H9 (cell line): ENCODE data around the gene RGS6. TPM values are rescaled to one million over a fixed set of nuclear protein-coding genes. Genes with fewer than 3 reads are reported as not detected.

Experiments
- DNase-seq: peaks from one replicate; pipeline ENCODE4 v3.0.0-alpha.2; 2017
- H2AFZ ChIP-seq: one replicate; pipeline ENCODE4 v1.6.1; 2013; ENCODE audit warnings: mild to moderate bottlenecking, low read length, control low read depth, moderate library complexity
- H2AK5ac ChIP-seq: 2 replicates; pipeline ENCODE4 v1.6.1; 2013; ENCODE audit warnings: low read length, control low read depth, mixed read lengths; ENCODE audit not compliant: insufficient read length
- H2BK120ac ChIP-seq: one replicate; pipeline ENCODE4 v1.6.1; 2013; ENCODE audit warnings: low read depth, mild to moderate bottlenecking, low read length, control low read depth, inconsistent platforms; ENCODE audit not compliant: poor library complexity, severe bottlenecking
- H2BK12ac ChIP-seq: 2 replicates; pipeline ENCODE4 v1.6.1; 2013; ENCODE audit warnings: low read length, control low read depth, mixed read lengths, low read depth; ENCODE audit not compliant: insufficient read length
- H2BK15ac ChIP-seq: 2 replicates; pipeline ENCODE4 v1.6.1; 2013; ENCODE audit warnings: low read depth, low read length, control low read depth
- H2BK20ac ChIP-seq: one replicate; pipeline ENCODE4 v1.6.1; 2013; ENCODE audit warnings: low read depth, mild to moderate bottlenecking, low read length, control low read depth, inconsistent platforms; ENCODE audit not compliant: poor library complexity, severe bottlenecking
- H2BK5ac ChIP-seq: 2 replicates; pipeline ENCODE4 v1.6.1; 2013; ENCODE audit warnings: low read length, control low read depth, mixed read lengths; ENCODE audit not compliant: insufficient read length
- H3K14ac ChIP-seq: 2 replicates; pipeline ENCODE4 v1.6.1; 2013; ENCODE audit warnings: low read length, control low read depth; ENCODE audit not compliant: insufficient read depth
- H3K18ac ChIP-seq: 2 replicates; pipeline ENCODE4 v1.6.1; 2013; ENCODE audit warnings: low read depth, mild to moderate bottlenecking, mixed read lengths, low read length, control low read depth; ENCODE audit not compliant: insufficient read length
- H3K23ac ChIP-seq: 2 replicates; pipeline ENCODE4 v1.6.1; 2013; ENCODE audit warnings: low read length, control low read depth, mixed read lengths, low read depth; ENCODE audit not compliant: insufficient read length
- H3K23me2 ChIP-seq: 2 replicates; pipeline ENCODE4 v1.6.1; 2013; ENCODE audit warnings: low read depth, mild to moderate bottlenecking, mixed read lengths, low read length, control low read depth; ENCODE audit not compliant: insufficient read length, poor library complexity, severe bottlenecking
- H3K27ac ChIP-seq: 2 replicates; pipeline ENCODE4 v1.5.1; 2013; ENCODE audit warnings: low read length, control low read depth, mixed read lengths, low read depth; ENCODE audit not compliant: insufficient read length
- H3K27me3 ChIP-seq: 2 replicates; pipeline ENCODE4 v1.6.1; 2013; ENCODE audit warnings: low read length, control low read depth, inconsistent platforms; ENCODE audit not compliant: insufficient read depth
- H3K4ac ChIP-seq: 2 replicates; pipeline ENCODE4 v1.6.1; 2013; ENCODE audit warnings: low read depth, mild to moderate bottlenecking, control low read depth, inconsistent platforms, low read length, moderate library complexity
- H3K4me1 ChIP-seq: 2 replicates; pipeline ENCODE4 v1.6.1; 2013; ENCODE audit warnings: low read length, control low read depth, inconsistent platforms; ENCODE audit not compliant: insufficient read depth
- H3K4me2 ChIP-seq: 2 replicates; pipeline ENCODE4 v1.6.1; 2013; ENCODE audit warnings: low read length, control low read depth, mixed read lengths; ENCODE audit not compliant: insufficient read length, insufficient read depth
- H3K56ac ChIP-seq: 2 replicates; pipeline ENCODE4 v1.6.1; 2013; ENCODE audit warnings: low read depth, mild to moderate bottlenecking, mixed read lengths, low read length, control low read depth; ENCODE audit not compliant: insufficient read length
- H3K79me1 ChIP-seq: 2 replicates; pipeline ENCODE4 v1.6.1; 2013; ENCODE audit warnings: low read depth, mild to moderate bottlenecking, moderate library complexity, low read length, control low read depth, inconsistent platforms; ENCODE audit not compliant: insufficient read depth, poor library complexity, severe bottlenecking
- H3K79me2 ChIP-seq: 2 replicates; pipeline ENCODE4 v1.6.1; 2013; ENCODE audit warnings: low read length, control low read depth, inconsistent platforms; ENCODE audit not compliant: insufficient read depth
- H3K9ac ChIP-seq: 2 replicates; pipeline ENCODE4 v1.6.1; 2013; ENCODE audit warnings: low read length, control low read depth, mixed read lengths; ENCODE audit not compliant: insufficient read length; ENCODE audit errors: extremely low read depth
- H3K9me3 ChIP-seq: one replicate; pipeline ENCODE4 v1.6.1; 2013; ENCODE audit warnings: low read depth, low read length, inconsistent platforms; ENCODE audit not compliant: control insufficient read depth
- H3T11ph ChIP-seq: one replicate; pipeline ENCODE4 v1.6.1; 2013; ENCODE audit warnings: mild to moderate bottlenecking, low read length, control low read depth, inconsistent platforms
- H4K20me1 ChIP-seq: one replicate; pipeline ENCODE4 v1.6.1; 2013; ENCODE audit not compliant: control insufficient read depth, insufficient read length, insufficient read depth
- H4K5ac ChIP-seq: 2 replicates; pipeline ENCODE4 v1.6.1; 2013; ENCODE audit warnings: low read depth, mild to moderate bottlenecking, mixed read lengths, low read length, control low read depth; ENCODE audit not compliant: insufficient read length
- H4K8ac ChIP-seq: replicated peaks from 2 replicates; pipeline ENCODE4 v1.6.1; 2013; ENCODE audit warnings: low read length, control low read depth, mixed read lengths, low read depth; ENCODE audit not compliant: insufficient read length
- H4K91ac ChIP-seq: 2 replicates; pipeline ENCODE4 v1.6.1; 2013; ENCODE audit warnings: low read depth, mild to moderate bottlenecking, moderate library complexity, mixed read lengths, low read length, control low read depth; ENCODE audit not compliant: insufficient read length
- H3K27ac Mint-ChIP-seq, 3 experiments: 2 replicates in 2 of 3; 3 replicates in 1 of 3; pipeline ENCODE4 v1.8.0; 2020 to 2021; ENCODE audit warnings: mixed read lengths in 3 of 3, mild to moderate bottlenecking in 1 of 3, moderate library complexity in 1 of 3
- H3K27me3 Mint-ChIP-seq: 2 replicates; pipeline ENCODE4 v1.8.0; 2021; ENCODE audit warnings: low read depth, mild to moderate bottlenecking, moderate library complexity, mixed read lengths
- H3K36me3 Mint-ChIP-seq, 3 experiments: 2 replicates in 2 of 3; 3 replicates in 1 of 3; pipeline ENCODE4 v1.8.0; 2020 to 2021; ENCODE audit warnings: low read depth in 3 of 3, mixed read lengths in 3 of 3; ENCODE audit not compliant: insufficient read depth in 1 of 3
- H3K4me1 Mint-ChIP-seq, 2 experiments: 2 replicates each; pipeline ENCODE4 v1.8.0; 2020; ENCODE audit warnings: mixed read lengths in 2 of 2
- H3K4me3 Mint-ChIP-seq, 2 experiments: 2 replicates in 1 of 2; 3 replicates in 1 of 2; pipeline ENCODE4 v1.8.0; 2020 to 2021; ENCODE audit warnings: mild to moderate bottlenecking in 2 of 2, mixed read lengths in 2 of 2, moderate library complexity in 1 of 2
- H3K9me3 Mint-ChIP-seq, 2 experiments: 2 replicates in 1 of 2; 3 replicates in 1 of 2; pipeline ENCODE4 v1.8.0; 2020; ENCODE audit warnings: mild to moderate bottlenecking in 2 of 2, mixed read lengths in 2 of 2, moderate library complexity in 1 of 2
- CTCF ChIP-seq: fragments of 200-600 bp; sonication (generic); conservative IDR thresholded peaks from 3 replicates; pipeline ENCODE4 v1.8.0; 2021; ENCODE audit warnings: antibody characterized with exemption, mild to moderate bottlenecking
- WGBS: extraction: QIAGEN DNeasy Blood & Tissue Kit; methylation state at CpG from one replicate; pipeline ENCODE4 v1.1.7; 2013; ENCODE audit warnings: missing lambda C conversion rate, low lambda C conversion rate, mixed read lengths; ENCODE audit not compliant: insufficient read length; ENCODE audit errors: extremely low coverage; 5-methylcytosine and 5-hydroxymethylcytosine counted together
- total RNA-seq: library from RNA; stranded (reverse); gene quantifications from 2 replicates; pipeline ENCODE4 v1.2.1, GENCODE V29; 2021

RGS6 gene
- total RNA-seq, 1 experiment from 2014 or later, result 3.0 TPM

GRCh38 chr14:72183631-72184030 is 251.4 kb downstream of the RGS6 start:
- no peak overlapping the region for H2BK120ac ChIP-seq
- H2AFZ ChIP-seq, result no peak overlapping the region
- no peak overlapping the region for H3K27ac Mint-ChIP-seq
- no peaks in the 10 kb centered on the region for H3K79me2 ChIP-seq
- no peak overlapping the region for H3K23ac ChIP-seq
- H3K9ac ChIP-seq, result no peak overlapping the region
- H3K9me3 ChIP-seq, result no peaks in the 10 kb centered on the region
- no peak overlapping the region for H3K4ac ChIP-seq
- no peak overlapping the region for H4K5ac ChIP-seq
- no peak overlapping the region for H3K4me3 Mint-ChIP-seq
- no peak overlapping the region for H4K8ac ChIP-seq
- no peaks in the 10 kb centered on the region for H3K27me3 ChIP-seq
- H2BK15ac ChIP-seq, result no peak overlapping the region
- no peak overlapping the region for H4K91ac ChIP-seq
- H3K79me1 ChIP-seq, result no peaks in the 10 kb centered on the region
- H3K27ac ChIP-seq, result no peak overlapping the region
- H3K18ac ChIP-seq, result no peak overlapping the region
- H4K20me1 ChIP-seq, result no peaks in the 10 kb centered on the region
- no peaks in the 10 kb centered on the region for H3K27me3 Mint-ChIP-seq
- H3K4me1 Mint-ChIP-seq, result peaks cover 36 to 38% of the 10 kb centered on the region in 2 experiments
- TF ChIP-seq CTCF, result no peak
- DNase-seq, result no peak
- H3K4me1 ChIP-seq, result peaks cover 8% of the 10 kb centered on the region; the same call in 1 of the 2 replicates
- peaks cover 7 to 19% (median 15%) of the 10 kb centered on the region in 3 experiments for H3K36me3 Mint-ChIP-seq
- no peak overlapping the region for H2BK5ac ChIP-seq
- H2BK20ac ChIP-seq, result no peak overlapping the region
- H2AK5ac ChIP-seq, result no peak overlapping the region
- no peak overlapping the region for H3K56ac ChIP-seq
- no peak overlapping the region for H3K4me2 ChIP-seq
- no peak overlapping the region for H3K14ac ChIP-seq
- no peak overlapping the region for H2BK12ac ChIP-seq
- H3K23me2 ChIP-seq, result no peaks in the 10 kb centered on the region
- H3T11ph ChIP-seq, result no peak overlapping the region
- no CpG with 5 or more reads among the region's 2 CpGs for WGBS
- H3K9me3 Mint-ChIP-seq, result peaks cover 16% of the 10 kb centered on the region in 2 experiments
